T-cell (primary cell): ENCODE results near the gene NTNG2. TPM values are rescaled to one million over a fixed set of nuclear protein-coding genes. Genes with fewer than 3 reads are reported as not detected.
A peak's percentile ranks its signal among the peaks of the same experiment; 100 is the strongest.

Experiments
- ATAC-seq, 4 experiments: fragments of 200-7000 bp in 3 of 4; fragments of 150-1000 bp in 1 of 4; cut with Tn5 transposase; replicated peaks in 1 of 4; 1 replicate in 3 of 4; 2 replicates in 1 of 4; pipeline ENCODE4 v1.10.0; 2021; ENCODE audit warnings: moderate library complexity in 3 of 4, mild to moderate bottlenecking in 2 of 4, moderate number of reproducible peaks in 1 of 4
- CTCF ChIA-PET, 2 donors: fragments of 300-600 bp; sonication (Branson Sonifier 250); formaldehyde crosslinking; loops; one replicate each; lab custom pipeline; 2022; ENCODE audit warnings: antibody characterized with exemption in 2 of 2; lab: Charles Lee
- POLR2A ChIA-PET, 2 donors: fragments of 300-600 bp; sonication (Branson Sonifier 250); formaldehyde crosslinking; loops; one replicate each; lab custom pipeline; 2022; ENCODE audit warnings: antibody characterized with exemption in 2 of 2; lab: Charles Lee
- DNase-seq, 35 experiments: peaks; one replicate each; pipeline versions ENCODE4 v3.0.0 to v3.0.0-alpha.2; 2013 to 2023
- H3K27ac ChIP-seq: one replicate; pipeline ENCODE4 v1.5.1; 2013; ENCODE audit warnings: low read length
- H3K27me3 ChIP-seq, 2 experiments: replicated peaks in 1 of 2; 1 replicate in 1 of 2; 2 replicates in 1 of 2; pipeline versions ENCODE4 v1.6.1 to v1.7.0; 2013; ENCODE audit warnings: low read length in 1 of 2, mixed read lengths in 1 of 2; ENCODE audit not compliant: control insufficient read depth in 2 of 2, insufficient read depth in 2 of 2; ENCODE audit errors: extremely low read depth in 1 of 2
- H3K36me3 ChIP-seq, 2 donors: 1 replicate in 1 of 2; 2 replicates in 1 of 2; pipeline versions ENCODE4 v1.6.1 to v1.7.0; 2013; ENCODE audit warnings: low read length in 1 of 2; ENCODE audit not compliant: control insufficient read depth in 2 of 2, insufficient read depth in 1 of 2; ENCODE audit errors: extremely low read depth in 1 of 2
- H3K4me1 ChIP-seq, 2 experiments: 1 replicate in 1 of 2; 2 replicates in 1 of 2; pipeline versions ENCODE4 v1.6.1 to v1.7.0; 2013; ENCODE audit warnings: low read length in 2 of 2, mixed read lengths in 1 of 2; ENCODE audit not compliant: insufficient read depth in 2 of 2, control insufficient read depth in 1 of 2; ENCODE audit errors: extremely low read depth in 1 of 2
- H3K4me3 ChIP-seq, 2 donors: 1 replicate in 1 of 2; 2 replicates in 1 of 2; pipeline versions ENCODE4 v1.5.1 to v1.7.0; 2013; ENCODE audit warnings: mild to moderate bottlenecking in 2 of 2, low read length in 1 of 2, moderate library complexity in 1 of 2; ENCODE audit not compliant: control insufficient read depth in 1 of 2; ENCODE audit errors: extremely low read depth in 1 of 2
- H3K9me3 ChIP-seq: 2 replicates; pipeline ENCODE4 v1.7.0; 2013
- H3K27ac Mint-ChIP-seq, 2 donors: one replicate each; pipeline ENCODE4 v1.8.0; 2020 to 2021; ENCODE audit warnings: mild to moderate bottlenecking in 2 of 2, mixed read lengths in 2 of 2
- H3K27me3 Mint-ChIP-seq, 2 donors: one replicate each; pipeline ENCODE4 v1.8.0; 2021 to 2022; ENCODE audit warnings: mixed read lengths in 2 of 2
- H3K36me3 Mint-ChIP-seq: one replicate; pipeline ENCODE4 v1.8.0; 2021; ENCODE audit warnings: mixed read lengths
- H3K4me1 Mint-ChIP-seq, 3 donors: one replicate each; pipeline ENCODE4 v1.8.0; 2020 to 2022; ENCODE audit warnings: mixed read lengths in 3 of 3, mild to moderate bottlenecking in 1 of 3
- H3K4me3 Mint-ChIP-seq, 3 donors: one replicate each; pipeline ENCODE4 v1.8.0; 2020 to 2022; ENCODE audit warnings: mild to moderate bottlenecking in 3 of 3, mixed read lengths in 3 of 3, moderate library complexity in 3 of 3
- H3K9me3 Mint-ChIP-seq, 3 donors: one replicate each; pipeline ENCODE4 v1.8.0; 2020 to 2022; ENCODE audit warnings: mixed read lengths in 3 of 3
- WGBS: methylation state at CpG from one replicate; pipeline ENCODE4 v1.1.5; 2013; ENCODE audit warnings: missing lambda C conversion rate; ENCODE audit not compliant: insufficient coverage; 5-methylcytosine and 5-hydroxymethylcytosine counted together
- total RNA-seq, 35 experiments: library from RNA in 6 of 35; stranded (reverse) in 6 of 35; fragments of 120-200 nt in 1 of 35; gene quantifications; one replicate each; pipeline versions ENCODE4 v1.2.1 to v1.2.4 and lab custom pipeline; 2013 to 2026

Gene NTNG2
- total RNA-seq, 5 donors from 2014 or later (not counting 1 experiment from before 2014, with no cell fraction given) = 4.8 to 14.1 (median 7.8) TPM

- Histone ChIP-seq H3K4me3 (no peak overlapping the region), H3K9me3 (no peaks in the 10 kb centered on the region), H3K27ac (no peak overlapping the region), H3K36me3 (no peaks in the 10 kb centered on the region), H3K27me3 (peaks cover 0 to 38% of the 10 kb centered on the region in 2 experiments), H3K4me1 (peaks cover 0 to 18% of the 10 kb centered on the region in 2 experiments)
- peaks cover 6 to 10% (median 8%) of the 10 kb centered on the region in 3 donors for H3K4me1 Mint-ChIP-seq
- H3K27me3 Mint-ChIP-seq = peaks cover 0 to 20% of the 10 kb centered on the region in 2 donors
- no peaks in the 10 kb centered on the region for H3K9me3 Mint-ChIP-seq
- H3K27ac Mint-ChIP-seq = no peak overlapping the region
- CTCF ChIA-PET = interaction anchor here in 1 of 2 donors (0.7 kb wide), 1 partner anchor 10 kb away, joined by 3 read pairs; no protein-coding TSS in a partner anchor
- WGBS = 73% methylated on average over 5 of the region's 9 CpGs
- H3K4me3 Mint-ChIP-seq = no peak overlapping the region
- no peak for ATAC-seq
- no peaks in the 10 kb centered on the region for H3K36me3 Mint-ChIP-seq
- DNase-seq = no peak
- POLR2A ChIA-PET = no interaction called here
These were observed 83.6 kb downstream of the NTNG2 start for GRCh38 chr9:132245465-132245864.

- Mint-ChIP-seq H3K27me3 (peaks cover 0 to 20% of the 10 kb centered on the region in 2 donors), H3K9me3 (no peaks in the 10 kb centered on the region), H3K4me1 (peaks cover 3 to 9% (median 4%) of the 10 kb centered on the region in 3 donors), H3K4me3 (no peak overlapping the region), H3K27ac (no peak overlapping the region), H3K36me3 (no peaks in the 10 kb centered on the region)
- ChIA-PET POLR2A (no interaction called here), CTCF (interaction anchor here in 1 of 2 donors (0.6 kb wide), 1 partner anchor 12 kb away, joined by 3 read pairs; no protein-coding TSS in a partner anchor)
- Histone ChIP-seq H3K27ac (no peak overlapping the region), H3K27me3 (peaks cover 0 to 30% of the 10 kb centered on the region in 2 experiments), H3K4me1 (peaks cover 0 to 5% of the 10 kb centered on the region in 2 experiments), H3K9me3 (no peaks in the 10 kb centered on the region), H3K36me3 (no peaks in the 10 kb centered on the region), H3K4me3 (no peak overlapping the region)
- no peak for ATAC-seq
- DNase-seq = no peak
- WGBS = no CpG with 5 or more reads among the region's 8 CpGs
These were observed 86.1 kb downstream of the NTNG2 start for GRCh38 chr9:132247942-132248341.

DNA sequence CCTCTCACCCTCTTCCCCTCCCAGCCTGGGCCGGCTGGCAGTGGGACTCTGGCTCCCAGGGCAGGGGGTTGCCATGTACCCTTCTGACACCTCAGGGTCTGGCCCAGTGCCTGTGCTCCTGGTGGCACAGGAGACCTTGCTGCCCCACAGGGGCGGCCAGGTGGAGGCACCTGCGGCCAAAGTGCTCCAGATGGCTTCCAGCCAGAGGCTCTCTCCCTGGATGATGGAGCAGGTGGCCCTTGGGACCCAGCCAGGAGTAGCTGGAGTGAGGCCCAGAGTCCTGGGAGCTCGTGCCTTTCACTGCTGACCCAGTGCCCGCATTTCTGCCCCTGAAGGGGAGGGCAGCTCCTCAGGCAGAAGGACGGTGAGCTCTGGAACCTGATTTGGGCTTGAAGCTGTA is 87.3 kb downstream of the NTNG2 start:
- H3K9me3 ChIP-seq = no peaks in the 10 kb centered on the region
- H3K27ac Mint-ChIP-seq = no peak overlapping the region
- no peak for DNase-seq
- peaks cover 0 to 3% of the 10 kb centered on the region in 2 experiments for H3K4me1 ChIP-seq
- ChIA-PET POLR2A (no interaction called here), CTCF (interaction anchor here (0.5 to 1.5 kb wide), 2 partner anchors 10 to 486 kb away, joined by 3 to 7 read pairs; no protein-coding TSS in a partner anchor)
- H3K36me3 ChIP-seq = no peaks in the 10 kb centered on the region
- peaks cover 0 to 20% of the 10 kb centered on the region in 2 donors for H3K27me3 Mint-ChIP-seq
- no peaks in the 10 kb centered on the region for H3K9me3 Mint-ChIP-seq
- WGBS = 83% methylated on average over 5 of the region's 6 CpGs
- no peak overlapping the region for H3K4me3 ChIP-seq
- no peak overlapping the region for H3K4me3 Mint-ChIP-seq
- H3K27me3 ChIP-seq = peaks cover 0 to 31% of the 10 kb centered on the region in 2 experiments
- peaks cover 0 to 9% (median 4%) of the 10 kb centered on the region in 3 donors for H3K4me1 Mint-ChIP-seq
- H3K27ac ChIP-seq = no peak overlapping the region
- ATAC-seq = no peak
- no peaks in the 10 kb centered on the region for H3K36me3 Mint-ChIP-seq

- peaks cover 0 to 3% of the 10 kb centered on the region in 2 experiments for H3K4me1 ChIP-seq
These were observed 87.8 kb downstream of the NTNG2 start for GRCh38 chr9:132249690-132250089.

DNA sequence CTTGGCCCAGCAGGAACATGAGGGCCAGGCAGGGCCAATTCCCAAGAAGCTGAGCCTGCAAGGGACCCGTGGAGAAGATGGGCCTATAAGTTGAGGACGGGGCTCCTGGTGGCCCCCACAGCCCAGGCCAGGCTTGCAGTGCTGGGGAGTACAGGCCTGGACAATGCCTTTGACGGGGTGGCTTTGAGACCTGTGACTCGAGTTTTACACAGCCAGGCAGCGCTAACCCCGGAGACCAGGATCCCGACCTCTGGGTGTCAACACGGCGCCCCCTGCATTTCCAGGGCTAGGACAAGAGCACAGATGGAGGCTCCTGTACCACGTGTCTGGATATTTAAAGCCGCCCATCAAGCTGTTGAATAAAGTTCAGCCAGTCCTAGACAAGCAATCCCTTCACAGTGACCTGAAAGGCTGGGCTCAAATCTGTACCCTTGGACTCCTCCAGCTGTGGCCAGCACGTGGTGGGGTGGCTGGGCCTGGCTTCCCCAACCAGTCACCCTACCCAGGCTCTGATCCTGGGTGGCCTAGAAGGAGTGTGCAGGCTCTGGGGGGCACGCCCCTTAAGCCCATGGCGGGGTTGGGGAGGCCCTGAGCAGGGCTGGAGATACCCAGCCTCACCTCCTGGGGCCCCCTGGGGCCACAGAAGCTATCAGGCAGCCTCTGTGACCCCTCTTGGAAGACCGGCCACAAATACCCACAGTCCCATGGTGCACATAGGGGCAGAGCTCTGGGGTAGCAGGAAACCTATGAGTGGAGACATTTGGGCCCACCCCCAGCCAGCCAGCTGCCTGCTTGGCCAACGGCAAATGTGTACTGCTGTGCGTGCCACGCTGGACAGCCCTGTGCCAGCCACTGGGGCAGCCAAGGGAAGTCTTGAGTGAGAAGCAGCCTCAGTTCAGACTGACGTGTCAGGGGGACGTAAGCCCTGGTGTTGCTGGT is 88.7 kb downstream of the NTNG2 start:
- ChIA-PET CTCF (no interaction called here), POLR2A (no interaction called here)
- Histone ChIP-seq H3K4me1 (peaks cover 0 to 3% of the 10 kb centered on the region in 2 experiments), H3K4me3 (no peak overlapping the region), H3K9me3 (no peaks in the 10 kb centered on the region), H3K27ac (no peak overlapping the region), H3K36me3 (no peaks in the 10 kb centered on the region), H3K27me3 (peaks cover 0 to 20% of the 10 kb centered on the region in 2 experiments)
- Mint-ChIP-seq H3K27ac (no peak overlapping the region), H3K4me1 (peaks cover 0 to 9% (median 4%) of the 10 kb centered on the region in 3 donors), H3K27me3 (peaks cover 0 to 14% of the 10 kb centered on the region in 2 donors), H3K36me3 (no peaks in the 10 kb centered on the region), H3K4me3 (no peak overlapping the region), H3K9me3 (no peaks in the 10 kb centered on the region)
- WGBS = 91% methylated on average over 17 of the region's 20 CpGs
- no peak for DNase-seq
- ATAC-seq = no peak

More at GRCh38 chr9:132249690-132250089, 87.8 kb downstream of the NTNG2 start:
- no peaks in the 10 kb centered on the region for H3K9me3 ChIP-seq
- Mint-ChIP-seq H3K9me3 (no peaks in the 10 kb centered on the region), H3K27ac (no peak overlapping the region), H3K27me3 (peaks cover 0 to 16% of the 10 kb centered on the region in 2 donors), H3K4me1 (peaks cover 0 to 9% (median 4%) of the 10 kb centered on the region in 3 donors), H3K4me3 (no peak overlapping the region), H3K36me3 (no peaks in the 10 kb centered on the region)
- no peaks in the 10 kb centered on the region for H3K36me3 ChIP-seq
- H3K27me3 ChIP-seq = peaks cover 0 to 29% of the 10 kb centered on the region in 2 experiments
- DNase-seq = no peak
- ChIA-PET CTCF (interaction anchor here (0.5 to 1.5 kb wide), 2 partner anchors 10 to 487 kb away, joined by 3 to 7 read pairs; no protein-coding TSS in a partner anchor), POLR2A (no interaction called here)
- 92% methylated on average over 4 of the region's 8 CpGs for WGBS
- no peak for ATAC-seq
- H3K4me3 ChIP-seq = no peak overlapping the region
- no peak overlapping the region for H3K27ac ChIP-seq

- WGBS = 100% methylated on average over 1 of the region's 3 CpGs
- ChIA-PET CTCF (interaction anchor here in 1 of 2 donors (1.0 to 1.2 kb wide), 2 partner anchors 8 to 19 kb away, joined by 3 to 4 read pairs; no protein-coding TSS in a partner anchor), POLR2A (no interaction called here)
- H3K27me3 ChIP-seq = no peaks in the 10 kb centered on the region
- H3K36me3 Mint-ChIP-seq = peaks cover 18% of the 10 kb centered on the region
- no peak for ATAC-seq
- no peaks in the 10 kb centered on the region for H3K9me3 Mint-ChIP-seq
- H3K4me1 ChIP-seq = peaks cover 0 to 12% of the 10 kb centered on the region in 2 experiments
- H3K9me3 ChIP-seq = no peaks in the 10 kb centered on the region
- no peaks in the 10 kb centered on the region for H3K27me3 Mint-ChIP-seq
- peaks cover 14 to 41% of the 10 kb centered on the region in 2 donors for H3K36me3 ChIP-seq
- H3K27ac ChIP-seq = no peak overlapping the region
- no peak for DNase-seq
- H3K27ac Mint-ChIP-seq = peak overlapping the region in 1 of 2 donors; percentile 12
- H3K4me3 Mint-ChIP-seq = no peak overlapping the region
- peaks cover 8 to 11% (median 9%) of the 10 kb centered on the region in 3 donors for H3K4me1 Mint-ChIP-seq
- H3K4me3 ChIP-seq = no peak overlapping the region
These were observed 99.0 kb downstream of the NTNG2 start for GRCh38 chr9:132260846-132261245.
